Activated CD8-positive, alpha-beta memory T cell treated with anti-CD3 and anti-CD28 coated beads, Interleukin-2, amount 50 U/mL, for 4 hours (primary cell): ENCODE data around the gene SHANK1.

ENCODE experiments used
- DNase-seq: peaks from one replicate; pipeline ENCODE4 v3.0.0-alpha.2; 2020

The SHANK1 gene

DNA sequence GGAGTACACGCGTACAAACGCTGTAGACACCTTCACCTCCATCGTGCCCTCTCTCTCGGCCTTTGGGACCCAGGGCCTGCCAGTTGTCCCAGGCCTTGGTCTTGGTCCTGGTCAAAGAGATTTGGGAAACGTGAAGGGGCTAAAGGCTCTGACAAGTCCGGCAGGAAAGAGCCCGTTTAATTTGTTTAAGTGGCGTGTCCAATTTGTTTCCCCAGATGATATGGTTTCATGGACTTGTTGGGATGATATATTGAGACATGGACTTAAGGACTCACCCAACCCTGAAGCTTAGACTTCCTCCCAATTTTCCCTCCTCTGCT is 6.3 kb upstream of the SHANK1 start:
- no peak for DNase-seq

DNA sequence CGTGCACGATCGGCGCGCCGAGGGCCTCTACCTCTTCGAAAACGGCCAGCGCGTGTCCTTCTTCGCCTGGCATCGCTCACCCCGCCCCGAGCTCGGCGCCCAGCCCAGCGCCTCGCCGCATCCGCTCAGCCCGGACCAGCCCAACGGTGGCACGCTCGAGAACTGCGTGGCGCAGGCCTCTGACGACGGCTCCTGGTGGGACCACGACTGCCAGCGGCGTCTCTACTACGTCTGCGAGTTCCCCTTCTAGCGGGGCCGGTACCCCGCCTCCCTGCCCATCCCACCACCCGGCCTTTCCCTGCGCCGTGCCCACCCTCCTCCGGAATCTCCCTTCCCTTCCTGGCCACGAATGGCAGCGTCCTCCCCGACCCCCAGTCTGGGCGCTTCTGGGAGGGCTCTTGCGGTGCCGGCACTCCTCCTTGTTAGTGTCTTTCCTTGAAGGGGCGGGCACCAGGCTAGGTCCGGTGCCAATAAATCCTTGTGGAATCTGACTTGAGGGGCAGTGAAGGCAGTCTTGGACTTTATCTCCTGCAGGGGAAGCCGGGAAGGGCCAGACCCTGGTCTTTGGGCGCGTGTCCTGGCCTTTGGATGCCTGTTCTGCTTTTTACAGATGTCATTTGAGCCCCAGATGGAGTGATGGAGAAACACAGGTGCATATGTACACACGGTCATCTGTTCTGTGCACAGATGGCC is 5.8 kb upstream of the SHANK1 start:
- no peak for DNase-seq

DNA sequence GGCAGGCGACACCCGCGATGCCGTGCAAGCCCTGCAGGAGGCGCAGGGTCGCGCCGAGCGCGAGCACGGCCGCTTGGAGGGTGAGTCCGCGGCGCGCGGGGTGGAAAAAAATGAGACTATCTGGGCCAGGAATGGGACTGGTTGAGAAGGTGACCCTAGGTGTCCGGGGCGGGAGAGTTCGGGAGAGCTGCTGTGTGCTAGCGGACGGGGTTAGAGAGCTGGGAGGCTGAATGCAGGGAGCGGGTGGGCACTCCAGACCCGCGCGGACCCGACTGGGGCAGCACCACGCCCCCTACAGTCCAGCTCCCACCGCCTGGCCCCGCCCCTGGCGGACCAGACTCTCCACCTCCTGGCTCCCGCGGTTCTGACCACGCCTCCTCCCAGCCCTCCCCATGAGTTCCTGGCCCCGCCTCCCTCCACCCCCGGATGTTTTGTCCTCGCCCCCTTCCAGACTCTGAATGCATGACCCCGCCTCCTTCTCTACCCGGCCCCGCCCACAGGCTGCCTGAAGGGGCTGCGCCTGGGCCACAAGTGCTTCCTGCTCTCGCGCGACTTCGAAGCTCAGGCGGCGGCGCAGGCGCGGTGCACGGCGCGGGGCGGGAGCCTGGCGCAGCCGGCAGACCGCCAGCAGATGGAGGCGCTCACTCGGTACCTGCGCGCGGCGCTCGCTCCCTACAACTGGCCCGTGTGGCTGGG is 5.1 kb upstream of the SHANK1 start:
- peak; percentile 96 for DNase-seq

DNA sequence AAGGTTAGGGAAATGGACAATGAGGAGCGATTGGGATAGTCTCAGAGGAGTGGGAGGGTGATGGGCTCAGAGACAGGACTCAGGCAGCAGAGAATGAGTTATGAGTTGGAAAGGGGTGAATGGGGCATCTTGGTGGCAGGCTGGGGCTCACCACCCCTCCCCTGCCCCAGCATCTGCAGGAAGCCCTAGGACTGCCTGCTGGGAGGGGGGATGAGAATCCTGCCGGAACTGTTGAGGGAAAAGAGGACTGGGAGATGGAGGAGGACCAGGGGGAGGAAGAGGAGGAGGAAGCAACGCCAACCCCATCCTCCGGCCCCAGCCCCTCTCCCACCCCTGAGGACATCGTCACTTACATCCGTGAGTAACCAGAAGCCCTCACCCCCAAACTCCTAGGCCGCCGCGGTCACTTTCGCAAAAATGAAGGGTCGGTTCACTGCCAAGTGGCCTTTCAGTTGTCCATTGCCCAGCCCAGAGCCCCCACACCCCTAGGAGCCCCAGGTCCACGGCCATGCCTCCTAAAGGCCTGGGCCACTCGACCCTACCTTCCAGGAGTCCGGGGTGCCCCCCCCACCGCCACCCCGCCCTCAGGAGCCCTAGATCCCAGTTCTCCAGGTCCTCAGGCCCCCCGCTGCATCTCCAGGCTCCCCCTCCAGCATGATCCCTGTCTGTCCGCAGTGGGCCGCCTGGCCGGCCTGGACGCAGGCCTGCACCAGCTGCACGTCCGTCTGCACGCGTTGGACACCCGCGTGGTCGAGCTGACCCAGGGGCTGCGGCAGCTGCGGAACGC is 4.3 kb upstream of the SHANK1 start:
- no peak for DNase-seq

DNA sequence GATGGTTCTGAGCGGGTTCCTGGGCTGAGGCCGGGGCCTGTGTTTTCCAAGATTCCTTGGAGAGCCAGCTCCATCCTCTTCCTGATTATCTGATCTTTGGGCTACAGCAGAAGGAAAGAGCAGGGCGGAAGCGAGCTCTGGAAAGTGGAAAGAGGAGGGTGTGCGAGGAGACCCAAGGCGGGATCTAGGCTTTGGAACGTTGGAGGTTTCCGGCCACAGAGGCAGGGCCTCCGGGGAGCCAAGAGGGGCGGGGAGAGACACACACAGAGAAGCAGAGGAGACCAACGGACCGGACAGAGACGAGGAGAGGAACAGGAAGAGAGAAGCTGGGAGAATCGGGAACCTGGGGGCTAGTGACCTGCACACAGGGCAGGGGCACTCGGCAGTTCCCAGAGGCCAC is 3.5 kb upstream of the SHANK1 start, which contains the start of gene CLEC11A:
Gene CLEC11A (plus strand): TSS at position 296 of the 400 bp plus-strand sequence. CDS start 162 bp downstream, outside the sequence.
- DNase-seq = no peak

DNA sequence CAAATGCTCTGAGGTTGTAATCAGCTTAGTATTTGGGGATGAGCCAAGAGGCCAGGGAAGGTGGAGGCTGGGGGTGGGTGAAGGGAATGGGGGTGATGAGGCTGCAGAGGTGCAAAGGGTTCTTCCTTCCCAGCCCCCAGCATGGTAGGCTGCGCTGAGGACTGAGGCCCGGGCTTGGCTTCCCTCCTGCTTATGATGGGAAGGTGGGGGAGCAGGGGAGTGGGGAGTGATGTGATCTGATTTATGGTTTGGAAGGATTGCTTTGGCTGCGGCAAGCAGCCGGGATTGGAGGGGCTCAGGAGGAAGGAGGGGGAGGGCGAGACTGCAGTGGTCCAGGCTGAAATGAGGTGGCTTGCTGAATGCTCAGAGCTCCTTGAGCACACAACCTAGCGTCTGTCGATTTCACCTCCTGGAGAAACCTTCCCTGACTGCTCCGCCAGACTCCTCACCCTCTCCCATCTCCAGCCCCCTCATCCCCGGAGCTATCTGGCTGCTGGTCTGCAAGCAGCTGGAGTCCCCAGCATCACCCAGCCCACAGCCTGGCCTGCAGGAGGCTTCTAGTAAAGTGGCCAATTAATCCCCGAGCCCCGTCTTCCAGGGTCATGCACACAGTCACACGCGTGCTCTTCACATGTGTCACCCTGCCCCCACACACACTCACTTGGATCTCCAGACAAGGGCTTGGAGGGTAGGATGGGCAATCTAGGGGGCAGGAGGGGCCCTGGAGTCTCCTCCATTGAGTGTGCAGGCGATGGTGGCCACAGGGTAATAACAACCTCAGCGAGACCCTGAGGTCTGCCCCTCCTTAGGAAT is 2.8 kb upstream of the SHANK1 start:
- DNase-seq = no peak

DNA sequence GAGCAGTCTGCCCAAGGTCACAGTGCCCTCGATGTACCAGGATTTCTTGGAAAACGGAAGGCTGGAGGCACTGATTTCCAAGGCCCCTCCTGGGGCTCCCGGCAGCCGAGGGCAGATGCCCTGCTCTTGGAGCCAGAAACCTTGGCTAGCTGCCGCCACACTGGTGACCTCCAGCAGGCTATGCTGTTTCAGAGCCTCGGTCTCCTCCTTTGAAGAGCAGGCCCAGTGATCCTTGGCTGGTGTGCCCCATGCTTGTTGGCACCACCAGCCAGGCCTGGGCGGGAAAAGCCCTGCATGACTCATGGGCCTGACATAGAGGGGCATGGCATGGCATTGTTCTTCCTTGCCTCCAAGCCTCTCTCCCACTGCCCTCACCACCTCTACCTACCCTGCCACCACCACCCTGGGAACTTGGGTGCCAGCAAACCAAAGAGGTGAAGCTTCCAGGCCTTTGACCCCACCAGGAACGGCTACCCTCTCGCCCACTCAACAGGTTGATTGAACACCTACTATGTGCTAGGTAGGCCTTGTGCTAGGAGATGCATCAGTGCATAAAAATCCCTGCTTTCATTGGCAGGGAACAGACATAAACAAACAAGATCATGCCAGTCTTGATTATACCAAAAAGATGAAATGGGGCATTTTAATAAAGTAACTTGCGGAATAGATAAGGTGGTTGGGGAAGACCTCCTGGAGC is 2.0 kb upstream of the SHANK1 start:
- DNase-seq = no peak

DNA sequence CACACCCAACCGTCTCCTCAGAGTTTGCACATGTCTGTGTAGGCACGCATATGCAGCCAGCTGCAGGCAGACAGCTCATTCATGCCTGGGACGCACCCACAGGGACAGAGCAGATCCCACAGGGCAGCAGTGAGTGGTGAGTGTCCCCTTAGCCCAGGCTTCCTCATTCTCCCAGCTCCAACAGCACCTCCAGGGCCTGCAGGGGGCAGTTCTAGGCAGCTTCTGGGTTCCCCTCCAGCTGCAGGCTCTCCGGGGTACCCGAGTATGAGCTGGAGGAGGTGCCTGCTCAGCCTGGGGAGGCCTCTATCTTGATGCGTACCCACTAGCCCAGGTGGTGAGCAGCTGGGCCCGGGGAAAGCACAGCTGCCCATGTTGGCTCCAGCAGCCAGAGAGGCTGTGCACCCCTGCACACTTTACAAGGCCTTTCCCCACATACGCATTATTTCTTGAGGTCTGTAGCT is 1.3 kb upstream of the SHANK1 start:
- no peak for DNase-seq

DNA sequence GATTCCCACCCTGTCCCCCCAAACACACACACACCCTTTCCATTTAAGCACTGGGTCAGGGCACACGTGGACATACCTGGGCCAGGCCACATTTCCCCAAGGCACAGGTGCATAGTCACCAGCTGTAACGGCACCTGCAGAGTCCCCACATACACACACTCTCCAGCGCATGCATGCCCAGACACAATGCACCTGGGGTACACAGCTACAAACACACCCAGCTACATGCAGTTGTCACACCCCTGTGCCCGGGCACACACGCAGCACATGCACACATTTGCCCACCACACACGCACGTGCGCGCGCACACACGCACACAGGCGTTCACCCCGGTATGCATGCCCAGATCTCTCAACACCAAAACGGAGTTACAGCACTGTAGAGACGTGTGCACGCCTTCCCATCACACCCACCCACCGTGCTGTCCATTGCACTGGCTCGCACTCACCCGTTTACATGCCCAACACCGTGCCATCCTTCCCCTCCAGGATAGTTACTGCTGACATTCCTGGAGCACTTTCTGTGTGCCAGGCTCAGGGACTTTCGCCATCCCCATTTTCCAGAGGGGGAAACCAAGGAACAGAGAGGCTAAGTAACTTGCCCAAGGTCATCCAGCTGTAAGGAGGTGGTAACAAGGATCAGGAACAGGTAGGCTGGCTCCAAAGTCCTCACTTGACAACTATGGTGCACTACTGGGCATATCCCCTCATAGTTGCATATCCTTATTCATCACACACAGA is 749 bp upstream of the SHANK1 start:
- no peak for DNase-seq

DNA sequence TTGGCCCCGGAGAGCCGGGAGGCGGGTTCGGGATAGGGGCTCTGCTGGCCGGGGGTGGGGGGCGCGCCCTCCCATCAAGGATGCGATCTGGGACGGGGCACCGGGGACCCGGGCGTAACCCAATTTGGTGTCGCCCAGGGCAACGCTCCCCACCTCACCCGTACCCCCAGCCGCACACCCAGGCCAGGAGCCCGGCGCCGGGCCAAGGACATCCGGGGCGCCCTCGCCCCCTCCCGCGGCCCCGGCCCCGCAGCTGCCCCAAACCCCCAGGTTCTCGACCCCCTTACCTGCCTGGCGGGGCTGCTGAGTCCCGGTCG is 525 bp downstream of the SHANK1 start:
- DNase-seq = no peak

DNA sequence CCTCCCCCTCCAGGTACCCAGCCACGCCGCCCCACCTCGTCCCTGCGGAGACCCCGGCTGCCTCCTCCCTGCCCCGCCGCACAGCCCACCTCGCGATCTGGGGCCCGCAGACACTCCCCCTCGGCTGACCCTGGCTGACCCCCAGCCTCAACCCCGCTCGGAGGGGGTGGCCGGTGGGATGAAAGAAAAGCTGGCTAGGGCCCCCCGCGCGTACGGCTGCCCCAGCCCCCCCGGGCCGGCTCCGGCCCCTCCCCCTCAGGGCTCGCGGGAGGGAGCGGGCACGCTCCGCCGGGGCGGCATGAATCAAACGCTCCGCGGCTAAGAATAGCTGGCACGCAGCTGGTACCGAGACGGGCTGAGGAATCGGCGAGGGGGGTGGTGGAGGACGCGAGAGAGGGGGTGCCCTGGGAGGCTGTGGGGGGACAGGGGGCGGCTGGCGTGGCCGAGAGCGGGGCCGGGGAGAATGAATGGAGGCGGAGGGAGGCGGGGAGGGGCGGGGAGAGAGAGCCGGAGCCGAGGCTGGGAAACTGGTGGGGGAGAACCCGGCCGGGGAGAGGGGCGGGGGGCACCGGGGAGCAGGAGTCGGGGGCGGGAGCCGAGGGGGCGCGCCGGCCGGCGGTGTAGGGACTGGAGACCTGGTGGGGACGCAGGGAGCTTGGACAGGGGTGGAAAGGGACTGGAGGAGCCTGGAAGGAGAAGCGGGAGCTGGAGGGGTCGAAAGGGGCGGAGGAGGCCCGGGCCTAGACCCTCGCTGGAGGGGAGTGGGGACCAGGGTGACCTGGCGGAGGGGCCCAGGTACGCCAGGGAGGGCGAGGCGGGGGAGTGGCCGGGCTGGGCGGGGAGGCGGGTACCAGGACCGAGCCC is 1.1 kb downstream of the SHANK1 start:
- peak; percentile 53 for DNase-seq

DNA sequence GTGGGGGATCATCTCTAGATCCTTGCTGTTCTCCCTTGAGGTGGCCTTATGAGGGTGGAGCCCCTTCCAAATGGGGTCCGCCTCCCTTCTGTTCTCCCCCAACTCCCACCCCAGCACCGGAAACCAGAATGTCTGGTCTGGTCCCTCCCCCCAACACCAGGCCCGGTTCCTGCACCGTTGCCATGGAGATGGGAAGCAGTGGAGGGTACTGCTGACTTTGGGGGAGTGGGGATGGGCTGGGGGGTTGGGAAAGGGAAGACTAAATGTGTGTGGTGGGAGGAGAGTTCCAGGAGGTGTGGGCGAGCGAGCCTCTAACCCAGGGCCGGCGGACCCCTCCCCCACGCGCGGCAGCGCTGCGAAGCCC is 1.7 kb downstream of the SHANK1 start:
- no peak for DNase-seq

DNA sequence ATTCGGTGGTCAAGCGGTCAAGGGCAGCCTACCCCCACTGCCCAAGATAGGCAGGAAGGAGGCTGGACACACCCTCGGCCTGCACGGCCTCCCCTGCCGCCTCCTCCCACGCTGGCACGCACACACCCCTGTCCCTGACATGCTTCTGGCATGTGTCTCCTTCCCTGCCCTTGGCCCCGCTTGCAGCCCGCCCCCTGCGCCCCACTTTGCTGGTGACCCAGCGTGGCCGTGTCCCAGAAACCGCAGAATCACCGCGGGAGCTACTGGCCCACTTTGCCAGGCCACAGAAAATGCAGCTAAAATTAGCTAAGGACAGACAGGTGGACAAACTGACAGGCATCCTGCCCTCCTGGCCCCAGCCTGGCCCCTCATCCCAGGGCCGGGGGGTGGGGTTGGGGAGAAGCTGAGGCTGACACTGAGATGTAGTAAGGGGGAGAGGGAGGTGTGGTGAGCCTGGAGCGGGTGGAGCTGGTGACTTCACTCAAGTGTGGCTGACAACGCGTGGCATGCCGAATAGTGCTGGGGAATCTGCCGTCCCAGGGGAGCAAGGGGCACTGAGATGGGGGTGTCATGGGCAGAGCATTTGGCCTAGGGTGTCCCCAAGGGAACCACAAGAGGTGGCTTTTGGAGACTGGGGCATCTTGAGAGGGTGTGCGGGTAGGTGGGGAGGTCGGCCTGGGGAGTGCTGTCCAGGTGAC is 2.4 kb downstream of the SHANK1 start:
- no peak for DNase-seq

DNA sequence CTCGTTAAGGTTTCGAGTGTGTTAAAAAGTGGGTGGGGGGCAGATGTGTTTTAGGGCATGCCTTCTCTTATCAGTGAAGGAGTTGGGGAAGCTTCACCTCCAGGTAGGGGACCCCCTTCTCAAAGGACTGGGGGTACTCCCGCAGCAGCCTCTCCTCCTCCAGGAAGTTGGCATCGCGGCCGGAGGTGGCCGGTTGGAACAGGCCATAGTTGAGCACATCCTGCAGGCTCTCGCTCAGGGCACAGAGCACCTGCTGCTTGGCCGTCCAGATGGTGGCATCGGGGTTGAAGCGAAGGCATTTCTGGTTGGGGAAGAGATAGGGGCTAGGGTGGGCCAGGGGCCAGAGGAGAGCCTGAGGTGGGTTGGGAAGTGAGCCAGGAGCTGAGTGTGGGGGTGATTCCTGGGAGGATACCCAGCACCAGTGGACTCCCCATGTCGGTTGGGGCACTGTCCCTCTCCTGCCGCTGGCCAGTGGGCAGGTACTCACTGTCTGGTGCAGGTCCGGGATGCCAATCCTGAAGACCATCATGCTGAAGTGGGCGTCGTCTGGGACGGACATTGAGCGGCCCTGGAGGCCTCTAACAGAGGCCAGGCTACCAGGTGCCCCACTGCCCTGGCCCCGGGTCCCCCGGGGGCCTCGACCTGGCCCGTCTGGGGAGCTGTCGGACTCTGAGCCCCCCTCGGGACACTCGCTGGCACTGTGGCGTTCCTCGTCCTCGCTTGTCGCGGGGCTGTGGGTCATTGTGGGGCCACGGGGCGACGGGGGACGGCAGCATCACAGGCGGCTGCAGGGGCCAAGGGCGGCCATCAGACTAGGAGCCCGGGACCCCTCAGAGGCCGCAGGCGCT is 3.2 kb downstream of the SHANK1 start:
- DNase-seq = no peak

DNA sequence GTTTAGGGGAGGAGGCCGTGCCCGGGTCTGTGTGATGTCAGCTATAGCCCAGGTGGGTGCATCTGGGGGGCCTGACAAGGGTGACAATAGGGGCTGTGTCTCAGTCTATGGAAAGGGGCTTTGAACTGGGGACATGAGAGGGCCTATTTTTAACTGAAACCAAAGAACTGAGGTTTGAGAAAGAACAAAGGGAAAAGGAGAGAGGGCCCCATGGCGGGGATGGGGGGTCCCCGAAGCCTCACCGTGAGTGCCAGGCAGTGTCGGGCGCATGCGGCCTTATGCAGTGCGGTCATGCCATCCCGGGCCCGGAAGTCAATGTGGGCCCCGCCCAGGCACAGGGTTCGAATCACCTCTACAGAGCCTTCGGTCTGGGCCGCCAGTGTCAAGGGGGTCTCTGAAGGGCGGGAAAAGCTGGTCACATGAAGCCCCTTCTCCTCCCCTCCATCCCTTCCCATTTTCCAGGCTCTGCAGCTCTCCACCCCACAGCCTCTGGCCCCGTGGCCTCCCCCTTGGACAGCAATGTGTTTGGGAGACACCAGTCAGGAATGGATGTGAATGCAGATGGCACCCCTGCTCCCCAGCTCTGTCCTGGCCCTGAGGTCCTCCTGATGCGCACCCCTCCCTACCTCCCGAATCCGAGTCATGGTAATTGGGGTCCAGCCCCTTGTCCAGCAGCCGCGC is 5.9 kb downstream of the SHANK1 start:
- no peak for DNase-seq

DNA sequence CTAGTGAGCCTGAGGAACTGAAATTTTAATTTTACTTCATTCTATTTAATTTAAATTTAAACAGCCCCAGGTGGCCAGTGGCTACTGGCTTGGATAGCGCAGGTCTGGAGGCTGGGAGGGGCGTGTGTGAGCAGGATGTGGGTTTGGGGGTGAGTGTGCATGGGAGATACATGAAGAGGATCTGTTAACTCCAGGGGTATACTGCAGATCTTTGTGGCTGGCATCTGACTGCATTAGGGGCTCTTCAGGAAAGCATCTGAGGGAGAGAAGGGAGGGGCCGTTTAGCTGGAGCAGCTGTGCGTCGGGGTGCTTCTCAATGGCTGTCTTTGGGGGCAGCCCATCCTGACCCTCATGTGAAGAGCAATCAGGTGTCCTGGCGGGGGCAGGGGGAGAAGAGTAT is 6.8 kb downstream of the SHANK1 start:
- DNase-seq = no peak

DNA sequence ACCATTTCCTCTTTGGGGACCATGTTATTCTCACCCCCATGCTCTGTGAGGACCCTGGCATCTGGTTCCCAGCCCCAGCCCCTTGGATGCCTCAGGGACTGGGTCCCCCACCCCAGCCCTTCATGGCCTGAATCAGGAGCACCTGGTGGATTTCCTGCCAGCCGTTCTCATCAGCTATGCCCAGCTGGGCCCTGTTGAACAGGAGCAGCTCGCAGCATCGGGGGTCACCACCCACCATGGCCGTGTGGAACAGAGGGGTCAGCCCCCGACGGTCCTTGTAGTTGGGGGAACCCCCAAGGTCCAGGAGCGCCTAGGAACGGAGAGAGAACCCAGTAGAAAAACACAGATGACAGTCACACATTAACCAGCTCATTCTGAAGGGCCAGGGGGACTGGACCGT is 7.8 kb downstream of the SHANK1 start:
- DNase-seq = no peak

DNA sequence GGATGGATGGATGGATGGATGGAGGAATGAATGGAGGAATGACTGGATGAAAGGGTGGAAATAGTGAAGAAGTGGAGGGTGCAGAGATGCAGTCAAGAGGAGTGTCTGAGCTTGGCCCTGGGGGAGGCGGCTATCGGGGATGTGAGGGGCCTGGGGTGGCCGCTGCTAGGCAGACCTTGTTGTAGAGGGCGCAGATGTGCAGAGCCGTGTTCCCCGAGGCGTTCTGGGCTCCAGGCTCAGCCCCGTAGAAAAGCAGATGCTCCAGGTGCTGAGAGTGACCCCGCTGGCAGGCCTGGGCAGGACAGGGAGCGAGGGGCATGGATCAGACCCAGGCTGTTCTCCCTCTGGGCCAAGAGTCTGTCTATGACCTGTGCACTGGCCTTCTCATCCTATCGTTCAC is 8.4 kb downstream of the SHANK1 start:
- DNase-seq = no peak

DNA sequence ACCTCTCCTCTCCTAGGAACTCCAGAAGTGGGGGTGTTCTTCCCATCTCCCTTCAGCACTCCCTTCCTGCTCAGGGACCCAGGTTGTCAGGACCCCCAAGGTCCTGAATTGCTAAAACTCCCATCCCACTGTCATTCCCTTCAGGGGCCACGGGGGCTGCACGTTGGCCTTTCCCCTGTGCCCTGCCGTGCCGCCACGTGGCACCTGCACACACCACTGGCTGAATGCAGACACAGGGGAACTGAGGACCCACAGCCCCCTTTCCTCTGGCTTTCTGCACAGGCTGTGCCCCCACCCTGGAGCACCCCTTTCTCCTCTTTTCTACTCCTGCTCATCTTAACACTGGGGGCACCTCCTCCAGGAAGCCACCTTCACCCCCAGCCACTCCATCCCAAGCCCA is 9.0 kb downstream of the SHANK1 start:
- DNase-seq = no peak
